GM23338 (cell line): Measurements from ENCODE around the gene LMF1. TPM values are rescaled to one million over a fixed set of nuclear protein-coding genes. Genes with fewer than 3 reads are reported as not detected.

Source experiments
- ATAC-seq: fragments of 200-7000 bp; cut with Tn5 transposase; 3 replicates; pipeline ENCODE4 v1.9.1; 2020
- DNase-seq: peaks from one replicate; pipeline ENCODE4 v3.0.0-alpha.2; 2015; ENCODE audit warnings: low spot score
- H2AFZ ChIP-seq: fragments of 200-600 bp; sonication (generic); 2 replicates; pipeline ENCODE4 v1.8.0; 2016; ENCODE audit warnings: antibody characterized with exemption, mild to moderate bottlenecking, moderate library complexity
- H3F3A ChIP-seq: fragments of 200-600 bp; sonication (generic); replicated peaks from 2 replicates; pipeline ENCODE4 v1.8.0; 2017; ENCODE audit warnings: antibody characterized with exemption, mixed run types, low read depth
- H3K27ac ChIP-seq: fragments of 200-600 bp; sonication (generic); 2 replicates; pipeline ENCODE4 v1.6.1; 2016; ENCODE audit warnings: low read depth
- H3K27me3 ChIP-seq: fragments of 200-600 bp; sonication (generic); 2 replicates; pipeline ENCODE4 v1.8.0; 2016; ENCODE audit warnings: mild to moderate bottlenecking, mixed run types, moderate library complexity; ENCODE audit not compliant: insufficient read depth
- H3K36me3 ChIP-seq: fragments of 200-600 bp; sonication (generic); 2 replicates; pipeline ENCODE4 v1.8.0; 2016; ENCODE audit warnings: mild to moderate bottlenecking; ENCODE audit not compliant: insufficient read depth
- H3K4me1 ChIP-seq: fragments of 200-600 bp; sonication (generic); 2 replicates; pipeline ENCODE4 v1.8.0; 2016; ENCODE audit warnings: mild to moderate bottlenecking, moderate library complexity; ENCODE audit not compliant: insufficient read depth
- H3K4me2 ChIP-seq: fragments of 200-600 bp; sonication (generic); 2 replicates; pipeline ENCODE4 v1.7.1; 2017; ENCODE audit warnings: mixed run types
- H3K4me3 ChIP-seq: fragments of 200-600 bp; sonication (generic); 2 replicates; pipeline ENCODE4 v1.6.1; 2016; ENCODE audit warnings: mixed run types
- H3K79me2 ChIP-seq: fragments of 200-600 bp; sonication (generic); replicated peaks from 2 replicates; pipeline ENCODE4 v1.8.0; 2017; ENCODE audit warnings: mild to moderate bottlenecking; ENCODE audit not compliant: insufficient read depth
- H3K9me2 ChIP-seq: fragments of 200-600 bp; sonication (generic); 2 replicates; pipeline ENCODE4 v1.8.0; 2017; ENCODE audit not compliant: insufficient read depth
- H4K20me1 ChIP-seq: fragments of 200-600 bp; sonication (generic); replicated peaks from 2 replicates; pipeline ENCODE4 v1.8.0; 2017; ENCODE audit warnings: mild to moderate bottlenecking; ENCODE audit not compliant: insufficient read depth
- H3K27ac Mint-ChIP-seq: 2 replicates; pipeline ENCODE4 v1.8.0; 2020; ENCODE audit warnings: inconsistent platforms, mild to moderate bottlenecking, moderate library complexity, mixed read lengths
- H3K27me3 Mint-ChIP-seq: 3 replicates; pipeline ENCODE4 v1.8.0; 2022; ENCODE audit warnings: low read depth, mild to moderate bottlenecking, moderate library complexity, mixed read lengths, inconsistent platforms; ENCODE audit not compliant: insufficient read depth, poor library complexity
- H3K36me3 Mint-ChIP-seq: 3 replicates; pipeline ENCODE4 v1.8.0; 2021; ENCODE audit warnings: low read depth, mild to moderate bottlenecking, inconsistent platforms, moderate library complexity, mixed read lengths
- H3K4me1 Mint-ChIP-seq: 3 replicates; pipeline ENCODE4 v1.8.0; 2020; ENCODE audit warnings: mild to moderate bottlenecking, inconsistent platforms, mixed read lengths
- H3K4me3 Mint-ChIP-seq: 3 replicates; pipeline ENCODE4 v1.8.0; 2021; ENCODE audit warnings: moderate library complexity, mild to moderate bottlenecking, inconsistent platforms, mixed read lengths
- H3K9me3 Mint-ChIP-seq: 3 replicates; pipeline ENCODE4 v1.8.0; 2020; ENCODE audit warnings: moderate library complexity, mild to moderate bottlenecking, inconsistent platforms, mixed read lengths
- CREB1 ChIP-seq: fragments of 250-450 bp; sonication (Bioruptor Pico); IDR thresholded peaks from 2 replicates; pipeline ENCODE4 v1.5.0; 2020; ENCODE audit warnings: low read depth, mild to moderate bottlenecking, moderate library complexity
- ETS1 ChIP-seq: IDR thresholded peaks from 2 replicates; pipeline ENCODE4 v1.6.1; 2016; ENCODE audit warnings: antibody characterized with exemption
- EZH2 ChIP-seq: fragments of 200-600 bp; sonication (generic); IDR thresholded peaks from one replicate; pipeline ENCODE4 v1.8.0; 2017; ENCODE audit warnings: antibody characterized with exemption, mild to moderate bottlenecking, low read depth; ENCODE audit not compliant: unreplicated experiment
- JUNB ChIP-seq: IDR thresholded peaks from one replicate; pipeline ENCODE4 v1.6.1; 2016; ENCODE audit warnings: antibody characterized with exemption; ENCODE audit not compliant: unreplicated experiment
- POLR2AphosphoS5 ChIP-seq: IDR thresholded peaks from 2 replicates; pipeline ENCODE4 v1.6.1; 2016; ENCODE audit warnings: antibody characterized with exemption, low read depth
- STAT1 ChIP-seq: IDR thresholded peaks from one replicate; pipeline ENCODE4 v1.6.1; 2016; ENCODE audit warnings: antibody characterized with exemption; ENCODE audit not compliant: unreplicated experiment
- ZNF114 ChIP-seq: fragments of 250-450 bp; sonication (Bioruptor Pico); IDR thresholded peaks from 2 replicates; pipeline ENCODE4 v1.5.0; 2020; ENCODE audit warnings: mild to moderate bottlenecking, moderate library complexity
- ZNF331 ChIP-seq: fragments of 250-450 bp; sonication (Bioruptor Pico); IDR thresholded peaks from 2 replicates; pipeline ENCODE4 v1.5.0; 2020; ENCODE audit warnings: low read depth, mild to moderate bottlenecking, moderate library complexity
- ZNF462 ChIP-seq: fragments of 250-450 bp; sonication (Bioruptor Pico); IDR thresholded peaks from 2 replicates; pipeline ENCODE4 v1.5.0; 2020; ENCODE audit warnings: mild to moderate bottlenecking, moderate library complexity
- polyA plus RNA-seq: library from polyadenylated mRNA; unstranded; fragments of >200 nt; fragmentation: Nextera tagmentation; extraction: Ambion mirVana; gene quantifications from 2 replicates; pipeline ENCODE4 v1.2.1, GENCODE V29; 2016
- total RNA-seq: library from RNA; depleted of rRNA; stranded (reverse); fragments of >200 nt; shearing (Covaris generic); gene quantifications from 2 replicates; pipeline ENCODE4 v1.2.3, GENCODE V29; 2014
- TF ChIP-seq, protein P1 (sequence below): IDR thresholded peaks from one replicate; pipeline ENCODE4 v1.6.1; 2018; ENCODE audit warnings: antibody characterized with exemption; ENCODE audit not compliant: unreplicated experiment

The LMF1 gene
- total and polyA plus RNA-seq, 2 experiments from 2014 or later, result 4.2 to 10.1 TPM

DNA sequence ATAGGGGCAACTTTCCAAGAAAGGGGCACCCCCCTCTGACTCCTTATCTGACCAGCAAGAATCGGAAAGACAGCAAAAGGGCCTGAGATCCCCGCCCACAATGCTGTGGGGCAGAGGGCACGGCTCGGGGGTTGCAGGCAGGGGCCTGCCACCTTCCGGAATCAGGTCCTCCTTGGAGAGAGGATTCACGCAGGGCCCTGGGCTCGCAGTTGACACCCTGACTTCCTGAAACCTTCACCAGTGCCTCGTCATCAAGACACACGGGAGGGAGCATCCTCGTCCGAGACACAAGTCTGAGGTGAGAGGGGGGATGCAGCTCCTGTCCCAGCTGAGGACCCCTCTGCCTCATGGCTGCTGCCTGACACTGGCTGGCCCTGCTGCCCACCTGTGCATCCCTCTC lies 81.2 kb downstream of the LMF1 start (continued):
- TF ChIP-seq, protein P1, sequence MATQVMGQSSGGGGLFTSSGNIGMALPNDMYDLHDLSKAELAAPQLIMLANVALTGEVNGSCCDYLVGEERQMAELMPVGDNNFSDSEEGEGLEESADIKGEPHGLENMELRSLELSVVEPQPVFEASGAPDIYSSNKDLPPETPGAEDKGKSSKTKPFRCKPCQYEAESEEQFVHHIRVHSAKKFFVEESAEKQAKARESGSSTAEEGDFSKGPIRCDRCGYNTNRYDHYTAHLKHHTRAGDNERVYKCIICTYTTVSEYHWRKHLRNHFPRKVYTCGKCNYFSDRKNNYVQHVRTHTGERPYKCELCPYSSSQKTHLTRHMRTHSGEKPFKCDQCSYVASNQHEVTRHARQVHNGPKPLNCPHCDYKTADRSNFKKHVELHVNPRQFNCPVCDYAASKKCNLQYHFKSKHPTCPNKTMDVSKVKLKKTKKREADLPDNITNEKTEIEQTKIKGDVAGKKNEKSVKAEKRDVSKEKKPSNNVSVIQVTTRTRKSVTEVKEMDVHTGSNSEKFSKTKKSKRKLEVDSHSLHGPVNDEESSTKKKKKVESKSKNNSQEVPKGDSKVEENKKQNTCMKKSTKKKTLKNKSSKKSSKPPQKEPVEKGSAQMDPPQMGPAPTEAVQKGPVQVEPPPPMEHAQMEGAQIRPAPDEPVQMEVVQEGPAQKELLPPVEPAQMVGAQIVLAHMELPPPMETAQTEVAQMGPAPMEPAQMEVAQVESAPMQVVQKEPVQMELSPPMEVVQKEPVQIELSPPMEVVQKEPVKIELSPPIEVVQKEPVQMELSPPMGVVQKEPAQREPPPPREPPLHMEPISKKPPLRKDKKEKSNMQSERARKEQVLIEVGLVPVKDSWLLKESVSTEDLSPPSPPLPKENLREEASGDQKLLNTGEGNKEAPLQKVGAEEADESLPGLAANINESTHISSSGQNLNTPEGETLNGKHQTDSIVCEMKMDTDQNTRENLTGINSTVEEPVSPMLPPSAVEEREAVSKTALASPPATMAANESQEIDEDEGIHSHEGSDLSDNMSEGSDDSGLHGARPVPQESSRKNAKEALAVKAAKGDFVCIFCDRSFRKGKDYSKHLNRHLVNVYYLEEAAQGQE, result no peak
- TF ChIP-seq ZNF331 (CRISPR knock-in tag) (no peak), POLR2AphosphoS5 (no peak), EZH2 (no peak), ZNF114 (CRISPR knock-in tag) (no peak)

GRCh38 chr16:888901-889570 lies 81.7 kb downstream of the LMF1 start:
- no peaks in the 10 kb centered on the region for H3K36me3 ChIP-seq
- H3K9me2 ChIP-seq, result no peaks in the 10 kb centered on the region
- H2AFZ ChIP-seq, result no peak overlapping the region
- no peak for TF ChIP-seq CREB1 (CRISPR knock-in tag)
- TF ChIP-seq, protein P1, result no peak
- TF ChIP-seq ZNF462, result no peak
- no peak for TF ChIP-seq STAT1
- TF ChIP-seq JUNB, result no peak
- TF ChIP-seq ETS1, result no peak
- TF ChIP-seq ZNF331 (CRISPR knock-in tag), result no peak
- Mint-ChIP-seq H3K9me3 (no peaks in the 10 kb centered on the region), H3K27ac (no peak overlapping the region), H3K36me3 (no peaks in the 10 kb centered on the region), H3K4me3 (no peak overlapping the region), H3K27me3 (peaks cover 10% of the 10 kb centered on the region), H3K4me1 (peaks cover 12% of the 10 kb centered on the region; the same call in 2 of the 3 replicates)
- H3K79me2 ChIP-seq, result no peaks in the 10 kb centered on the region
- H4K20me1 ChIP-seq, result no peaks in the 10 kb centered on the region
- peaks cover 4% of the 10 kb centered on the region; the same call in 1 of the 2 replicates for H3K4me1 ChIP-seq
- DNase-seq (no peak), ATAC-seq (no peak)
- H3F3A ChIP-seq, result 0 out of 2 replicates have a peak, but pooled peaks cover 13% of the 10 kb centered on the region
- H3K27ac ChIP-seq, result no peak overlapping the region
- H3K4me2 ChIP-seq, result no peak overlapping the region
- no peaks in the 10 kb centered on the region; the same call in 1 of the 2 replicates for H3K27me3 ChIP-seq
- no peak overlapping the region for H3K4me3 ChIP-seq
